K562 (cell line): ENCODE measurements around the gene ZNF77. TPM values are rescaled to one million over a fixed set of nuclear protein-coding genes. Genes with fewer than 3 reads are reported as not detected.
A peak's percentile ranks its signal among the peaks of the same experiment; 100 is the strongest.

Experiments
- BCL6 ChIP-seq: fragments of 250-450 bp; sonication (Bioruptor Pico); IDR thresholded peaks from 2 replicates; pipeline ENCODE4 v1.4.0; 2020
- ESRRA ChIP-seq: fragments of 450-650 bp; IDR thresholded peaks from 2 replicates; pipeline ENCODE4 v1.6.1; 2014; ENCODE audit warnings: low read depth, mild to moderate bottlenecking, moderate library complexity, borderline replicate concordance
- GATA2 ChIP-seq: sonication (generic); formaldehyde crosslinking; IDR thresholded peaks from 2 replicates; pipeline ENCODE4 v1.4.0; 2020; ENCODE audit warnings: mild to moderate bottlenecking, missing genetic modification reagents
- NCOA2 ChIP-seq, 2 experiments: fragments of 450-650 bp; IDR thresholded peaks; 2 replicates each; pipeline ENCODE4 v1.6.1; 2018; ENCODE audit warnings: mild to moderate bottlenecking in 2 of 2, moderate library complexity in 1 of 2; ENCODE audit not compliant: partially characterized antibody in 2 of 2
- NRF1 ChIP-seq, 2 experiments: fragments of 450-650 bp; IDR thresholded peaks in 1 of 2; conservative IDR thresholded peaks in 1 of 2; 2 replicates each; pipeline ENCODE4 v1.6.1; 2014; ENCODE audit warnings: mild to moderate bottlenecking in 2 of 2
- OTX1 ChIP-seq: fragments of 450-650 bp; formaldehyde crosslinking; IDR thresholded peaks from 2 replicates; pipeline ENCODE4 v1.4.0; 2022; ENCODE audit warnings: mild to moderate bottlenecking
- SMARCA4 ChIP-seq: fragments of 450-650 bp; IDR thresholded peaks from 2 replicates; pipeline ENCODE4 v1.6.1; 2016
- SP2 ChIP-seq: IDR thresholded peaks from 2 replicates; pipeline ENCODE4 v1.6.1; 2011; ENCODE audit warnings: mild to moderate bottlenecking, low read depth, low read length, moderate library complexity; ENCODE audit not compliant: poor library complexity, severe bottlenecking; ENCODE audit errors: extremely low read depth
- THRB ChIP-seq: fragments of 450-650 bp; formaldehyde crosslinking; conservative IDR thresholded peaks from 2 replicates; pipeline ENCODE4 v1.4.0; 2022; ENCODE audit warnings: mild to moderate bottlenecking, missing genetic modification characterization
- ZBTB26 ChIP-seq: fragments of 450-650 bp; formaldehyde crosslinking; IDR thresholded peaks from 2 replicates; pipeline ENCODE4 v1.4.0; 2022; ENCODE audit warnings: missing genetic modification characterization
- ZNF12 ChIP-seq: sonication (generic); formaldehyde crosslinking; IDR thresholded peaks from 2 replicates; pipeline ENCODE4 v1.4.0; 2020; ENCODE audit warnings: mild to moderate bottlenecking, missing genetic modification reagents
- ZNF280B ChIP-seq: fragments of 250-450 bp; sonication (Bioruptor Pico); IDR thresholded peaks from 2 replicates; pipeline ENCODE4 v1.5.1; 2021; ENCODE audit warnings: mild to moderate bottlenecking
- ZNF318 ChIP-seq, 2 experiments: fragments of 450-650 bp; IDR thresholded peaks; 2 replicates each; pipeline ENCODE4 v1.6.1; 2016; ENCODE audit warnings: mild to moderate bottlenecking in 2 of 2, borderline replicate concordance in 1 of 2, low read depth in 1 of 2, moderate library complexity in 1 of 2
- ZNF644 ChIP-seq: fragments of 200-800 bp; sonication (Bioruptor generic); IDR thresholded peaks from 2 replicates; pipeline ENCODE4 v1.6.1; 2016; ENCODE audit warnings: low read depth, missing genetic modification characterization, missing compliant biosample characterization
- polyA plus RNA-seq, 8 experiments: library from polyadenylated mRNA; depleted of rRNA in 4 of 8; stranded (reverse) in 5 of 8; unstranded in 3 of 8; fragments of >200 nt; fragmentation: Nextera tagmentation in 2 of 8; fragmentation: Illumina TruSeq in 1 of 8; extraction: Ambion mirVana in 2 of 8; extraction: Trizol in 1 of 8; gene quantifications; 2 replicates each; pipeline versions ENCODE4 v1.2.1 to v1.2.3, GENCODE V29; 2011 to 2014; ENCODE audit warnings: inconsistent platforms in 1 of 8, missing spikeins in 1 of 8
- total RNA-seq, 7 experiments: library from RNA; depleted of rRNA in 6 of 7; stranded (reverse); fragments of >200 nt in 6 of 7; fragmentation: Illumina TruSeq in 2 of 7; extraction: Trizol in 2 of 7; gene quantifications; 2 replicates each; pipeline versions ENCODE4 v1.2.1 to v1.2.3, GENCODE V29; 2011 to 2021; ENCODE audit warnings: low replicate concordance in 1 of 7

ZNF77 gene
- total and polyA plus RNA-seq, 9 of the 15 experiments (the other 6 are each of a cell fraction or from before 2014, with no cell fraction given) = 4.3 to 14.5 (median 7.7) TPM

GRCh38 chr19:2950286-2951124 is 5.7 kb upstream of the ZNF77 start (continued):
- TF ChIP-seq ZNF318 (IDR thresholded peaks at IDR 0.05; ENCODE audit: borderline replicate concordance in 1 of 2, low read depth in 1 of 2) = 0 out of 4 replicates have a peak, but pooled peaks of 1 of the 2 experiments have one; percentile 45
- TF ChIP-seq OTX1 (CRISPR knock-in tag) = peak; percentile 54; the same call in 1 of the 2 replicates
- no peak; the same call in none of the 2 replicates for TF ChIP-seq THRB (CRISPR knock-in tag)
- TF ChIP-seq NRF1 (conservative IDR thresholded peaks at IDR 0.05 in 1 of 2, IDR thresholded peaks at IDR 0.05 in 1 of 2) = peak; percentile 83 to 85
- TF ChIP-seq ZNF280B (CRISPR knock-in tag) = 0 out of 2 replicates have a peak, but pooled peaks have one; percentile 18
- no peak for TF ChIP-seq BCL6 (CRISPR knock-in tag)
- TF ChIP-seq ZNF644 = 0 out of 2 replicates have a peak, but pooled peaks have one; percentile 1
- TF ChIP-seq SMARCA4 = peak; percentile 8; the same call in 1 of the 2 replicates
- TF ChIP-seq GATA2 = no peak; the same call in 1 of the 2 replicates
- peak; percentile 65 for TF ChIP-seq ESRRA
- TF ChIP-seq SP2 = peak; percentile 63
- no peak for TF ChIP-seq NCOA2 (IDR thresholded peaks at IDR 0.05; ENCODE audit: partially characterized antibody in 2 of 2)
- TF ChIP-seq ZBTB26 (CRISPR knock-in tag) = peak; percentile 81
- no peak for TF ChIP-seq ZNF12 (CRISPR knock-in tag)
